Activated T-cell treated with anti-CD3 and anti-CD28 coated beads for 24 hours (primary cell): ENCODE data around the gene NAPA.

Experiments
- DNase-seq: peaks from one replicate; pipeline ENCODE4 v3.0.0-alpha.2; 2020; ENCODE audit warnings: low read depth

The NAPA gene

DNA sequence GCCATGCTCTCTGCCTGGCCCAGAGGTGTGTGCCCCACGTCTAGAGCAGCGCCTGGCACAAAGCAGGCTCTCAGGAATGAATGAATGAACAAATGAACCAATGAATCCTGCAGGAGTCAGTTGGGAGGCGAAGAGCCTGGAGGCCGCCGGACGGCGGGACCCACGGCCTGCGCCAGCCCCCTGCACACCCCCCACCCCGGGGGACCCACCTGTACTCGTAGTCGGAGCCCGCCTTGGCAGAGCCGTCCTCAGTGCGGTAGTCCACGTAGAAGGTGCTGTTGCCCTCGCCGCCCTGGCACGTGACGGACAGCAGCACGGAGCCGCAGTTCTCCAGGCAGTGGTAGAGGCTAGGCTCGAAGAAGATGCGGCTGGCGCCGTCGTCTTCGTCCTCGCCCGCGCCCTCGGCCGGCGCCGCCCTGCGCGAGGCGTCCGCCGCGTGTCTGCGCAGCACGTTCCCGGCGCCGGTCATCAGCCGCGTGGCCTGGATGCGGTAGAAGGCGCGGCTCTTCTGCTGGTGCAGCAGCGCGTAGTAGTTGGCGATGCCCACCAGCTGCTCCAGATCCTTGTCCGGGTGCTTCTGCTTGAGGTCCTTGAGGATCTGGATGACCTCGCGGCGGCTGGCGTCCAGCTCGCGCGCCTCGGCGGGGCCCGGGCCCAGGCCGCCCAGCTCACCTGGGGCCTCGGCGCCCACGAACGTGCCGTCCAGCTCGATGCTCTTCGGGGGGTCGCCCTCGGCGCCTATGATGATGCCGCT, 58.0 kb downstream of the NAPA start:
- no peak for DNase-seq

DNA sequence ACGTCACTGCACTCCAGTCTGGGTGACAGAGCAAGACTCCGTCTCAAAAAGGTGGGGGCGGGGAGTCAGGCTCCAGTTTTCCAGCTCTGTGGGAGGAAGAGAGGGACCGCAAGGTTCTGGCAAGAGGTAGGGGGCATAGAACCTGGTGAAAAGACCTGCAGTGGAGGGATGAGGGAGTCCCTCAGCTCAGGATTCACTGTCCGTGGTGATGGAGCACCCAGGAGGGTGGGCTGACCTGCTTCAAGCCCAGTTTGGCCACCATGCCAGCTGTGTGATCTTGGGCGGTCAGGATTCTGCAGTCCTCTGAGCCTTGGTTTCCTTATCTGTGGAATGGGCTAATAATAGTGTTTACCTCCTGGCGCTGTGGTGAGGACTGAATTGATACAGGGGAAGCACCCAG, 64.4 kb downstream of the NAPA start:
- DNase-seq, result no peak

- no peak for DNase-seq
Measured at GRCh38 chr19:47448360-47448727, 66.5 kb downstream of the NAPA start.

DNA sequence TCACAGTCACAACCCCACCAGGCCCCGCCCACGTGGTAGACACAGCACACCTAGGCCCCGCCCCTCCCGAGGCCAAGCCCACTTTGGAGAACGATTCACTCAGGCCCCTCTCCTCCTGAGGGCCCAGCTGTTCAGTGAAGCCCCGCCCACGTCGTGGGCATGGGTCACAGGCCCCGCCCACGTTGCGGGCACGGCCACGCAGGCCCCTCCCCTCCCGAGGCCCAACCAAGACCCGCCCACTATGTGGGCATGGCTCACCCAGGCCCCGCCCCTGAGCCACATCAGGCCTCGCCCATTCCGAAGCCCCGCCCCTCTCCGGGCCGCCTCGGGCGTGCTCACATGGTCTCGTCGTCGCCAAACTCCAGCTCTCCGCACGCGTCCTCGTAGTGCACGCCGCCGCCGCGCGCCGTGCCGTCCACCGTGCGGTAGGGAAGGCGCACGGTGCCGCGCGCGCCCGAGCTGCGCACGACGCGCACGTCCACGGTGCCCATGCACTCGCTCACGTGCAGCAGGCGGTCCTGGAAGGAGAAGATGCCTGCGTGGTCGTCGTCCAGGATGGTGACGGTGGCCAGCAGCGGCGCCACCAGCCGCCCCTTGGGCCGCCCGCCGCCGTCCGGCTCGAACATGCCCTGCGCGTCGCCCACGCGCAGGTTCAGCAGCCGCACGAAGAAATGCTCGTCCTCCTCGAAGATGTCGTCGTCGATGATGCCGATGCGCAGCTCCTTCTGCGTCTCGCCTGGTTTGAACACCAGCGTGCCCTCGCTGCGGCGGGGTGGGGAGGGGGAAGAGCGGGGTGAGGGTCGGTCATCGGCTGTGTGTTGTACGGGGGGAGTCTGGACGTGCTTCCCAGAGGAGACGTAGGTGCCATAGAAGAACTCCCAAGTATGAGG, 67.1 kb downstream of the NAPA start:
- peak; percentile 49 for DNase-seq

DNA sequence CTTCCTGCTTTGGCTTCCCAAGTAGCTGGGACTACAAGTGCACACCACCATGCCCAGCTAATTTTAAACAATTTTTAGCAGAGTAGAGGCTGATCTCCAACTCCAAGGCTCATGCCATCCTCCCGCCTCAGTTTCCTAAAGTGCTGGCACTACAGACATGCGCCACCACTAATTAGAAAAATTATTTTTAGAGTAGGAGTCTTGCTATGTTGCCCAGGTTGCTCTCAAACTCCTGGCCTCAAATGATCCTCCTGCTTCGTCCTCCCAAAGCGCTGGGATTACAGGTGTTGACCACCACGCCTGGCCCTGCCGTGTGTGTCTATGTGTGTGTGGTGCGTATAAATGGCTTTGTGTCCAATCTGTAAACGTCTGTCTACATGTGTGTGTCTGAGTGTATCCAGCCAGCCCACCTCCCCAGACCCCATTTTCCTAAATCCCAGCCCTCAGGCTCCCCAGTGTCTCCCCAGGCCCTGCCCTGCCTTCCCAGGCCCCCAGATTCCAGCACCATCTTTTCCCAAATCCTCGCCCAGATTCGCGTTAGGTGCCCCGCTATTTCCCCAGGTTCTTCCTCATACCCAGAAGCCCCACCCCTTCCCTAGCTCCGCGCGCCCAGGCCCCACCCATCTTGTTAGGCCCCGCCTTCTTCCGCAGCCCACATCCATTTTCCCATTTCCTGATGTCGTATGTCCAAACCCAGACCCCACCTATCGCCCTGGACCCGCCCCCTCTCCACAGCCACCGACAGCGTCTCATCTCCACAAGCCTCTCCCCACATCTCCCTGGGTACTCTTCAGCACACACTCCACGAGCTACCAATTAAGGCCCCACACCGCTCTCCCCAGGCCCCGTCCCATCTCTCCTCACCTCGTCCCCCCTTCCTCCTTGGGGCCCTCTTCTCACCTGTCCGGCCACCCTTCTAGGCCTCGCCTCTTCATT, 68.1 kb downstream of the NAPA start:
- DNase-seq, result no peak

GRCh38 chr19:47445937-47446402, 68.9 kb downstream of the NAPA start:
- peak; percentile 30 for DNase-seq

DNA sequence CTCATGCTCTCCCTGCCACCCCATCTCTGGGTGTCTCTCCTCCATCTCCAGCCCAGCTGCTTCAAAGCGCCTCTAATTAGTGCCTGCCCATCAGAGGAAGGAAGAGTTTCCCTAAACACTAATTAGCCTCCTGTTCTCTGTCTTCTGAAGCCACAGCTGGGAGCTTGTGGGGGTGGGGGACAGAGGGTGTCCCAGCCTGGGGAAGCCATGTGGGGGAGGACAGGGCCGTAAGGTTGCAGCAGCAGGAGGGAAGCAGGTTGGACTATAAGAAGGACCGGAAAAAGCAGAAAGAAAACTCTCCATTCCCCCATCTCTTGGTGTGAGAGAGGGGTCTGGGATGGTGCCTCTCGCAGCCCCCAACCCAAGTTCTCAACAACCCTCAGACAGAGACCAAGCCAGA, 69.3 kb downstream of the NAPA start:
- DNase-seq, result no peak

DNA sequence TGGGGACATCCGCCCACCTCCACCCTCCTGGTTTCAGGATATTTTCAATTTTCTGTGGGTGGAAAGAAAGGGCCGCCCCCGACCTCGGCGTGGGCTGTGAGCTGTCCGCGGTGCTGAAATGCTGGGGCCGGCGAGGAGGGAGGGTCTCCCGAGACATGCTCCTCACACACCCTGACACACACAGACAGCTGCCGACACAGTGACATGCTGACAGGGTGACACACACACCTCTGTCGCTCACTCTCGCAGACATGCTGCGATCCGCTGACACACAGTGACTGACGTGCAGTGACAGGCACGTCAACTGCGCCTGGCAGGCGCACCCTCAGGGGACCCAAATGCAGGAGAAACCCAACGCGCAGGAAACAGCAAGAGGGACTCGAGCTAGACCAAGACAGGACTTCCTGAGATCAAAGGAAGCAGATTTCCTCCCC, 70.5 kb downstream of the NAPA start:
- no peak for DNase-seq

- no peak for DNase-seq
Measured at GRCh38 chr19:47443331-47443730, 71.5 kb downstream of the NAPA start.

- no peak for DNase-seq
Measured at GRCh38 chr19:47438793-47439220, 76.1 kb downstream of the NAPA start.
